Measurements from ENCODE around the gene PPID. TPM values are rescaled to one million over a fixed set of nuclear protein-coding genes. Genes with fewer than 3 reads are reported as not detected.

The PPID gene
- total RNA-seq, 4 donors from 2014 or later = 8.1 to 18.9 (median 12.6) TPM

DNA sequence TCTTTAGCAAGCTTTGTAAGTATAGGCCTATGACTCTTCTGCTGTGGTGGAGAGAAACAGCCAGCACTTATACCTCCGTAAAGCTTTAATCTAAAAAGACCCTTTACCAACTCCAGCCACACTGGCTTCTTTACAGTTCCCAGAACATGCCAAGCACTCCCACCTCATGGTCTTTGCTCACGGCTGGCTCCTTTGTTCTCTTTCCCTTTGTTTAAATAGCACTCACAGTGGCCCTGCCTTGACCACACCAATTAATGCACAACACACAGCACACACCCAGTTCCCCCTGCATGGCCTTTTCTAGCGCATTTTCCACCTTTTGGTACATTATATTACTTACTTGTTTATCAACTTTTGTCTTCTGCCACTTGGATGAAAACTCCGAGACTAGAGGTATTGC lies 18.9 kb downstream of the PPID start:
- H3K4me1 ChIP-seq = no peaks in the 10 kb centered on the region
- WGBS = 93% methylated on average over 4 of the region's 4 CpGs
- H3K36me3 ChIP-seq = peaks cover 58% of the 10 kb centered on the region
- no peak overlapping the region for H3K27ac ChIP-seq
- H3K9me3 ChIP-seq = no peaks in the 10 kb centered on the region
- TF ChIP-seq, protein P1, sequence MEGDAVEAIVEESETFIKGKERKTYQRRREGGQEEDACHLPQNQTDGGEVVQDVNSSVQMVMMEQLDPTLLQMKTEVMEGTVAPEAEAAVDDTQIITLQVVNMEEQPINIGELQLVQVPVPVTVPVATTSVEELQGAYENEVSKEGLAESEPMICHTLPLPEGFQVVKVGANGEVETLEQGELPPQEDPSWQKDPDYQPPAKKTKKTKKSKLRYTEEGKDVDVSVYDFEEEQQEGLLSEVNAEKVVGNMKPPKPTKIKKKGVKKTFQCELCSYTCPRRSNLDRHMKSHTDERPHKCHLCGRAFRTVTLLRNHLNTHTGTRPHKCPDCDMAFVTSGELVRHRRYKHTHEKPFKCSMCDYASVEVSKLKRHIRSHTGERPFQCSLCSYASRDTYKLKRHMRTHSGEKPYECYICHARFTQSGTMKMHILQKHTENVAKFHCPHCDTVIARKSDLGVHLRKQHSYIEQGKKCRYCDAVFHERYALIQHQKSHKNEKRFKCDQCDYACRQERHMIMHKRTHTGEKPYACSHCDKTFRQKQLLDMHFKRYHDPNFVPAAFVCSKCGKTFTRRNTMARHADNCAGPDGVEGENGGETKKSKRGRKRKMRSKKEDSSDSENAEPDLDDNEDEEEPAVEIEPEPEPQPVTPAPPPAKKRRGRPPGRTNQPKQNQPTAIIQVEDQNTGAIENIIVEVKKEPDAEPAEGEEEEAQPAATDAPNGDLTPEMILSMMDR (IDR thresholded peaks at IDR 0.05) = no peak
- TF ChIP-seq POLR2A (IDR thresholded peaks at IDR 0.05) = no peak
- TF ChIP-seq POLR2AphosphoS5 (IDR thresholded peaks at IDR 0.05) = no peak
- no peak for TF ChIP-seq EP300 (IDR thresholded peaks at IDR 0.05)
- H3K4me3 ChIP-seq = no peak overlapping the region
- DNase-seq (ENCODE audit: low spot score in 2 of 2) = no peak
- H3K27me3 ChIP-seq = no peaks in the 10 kb centered on the region

DNA sequence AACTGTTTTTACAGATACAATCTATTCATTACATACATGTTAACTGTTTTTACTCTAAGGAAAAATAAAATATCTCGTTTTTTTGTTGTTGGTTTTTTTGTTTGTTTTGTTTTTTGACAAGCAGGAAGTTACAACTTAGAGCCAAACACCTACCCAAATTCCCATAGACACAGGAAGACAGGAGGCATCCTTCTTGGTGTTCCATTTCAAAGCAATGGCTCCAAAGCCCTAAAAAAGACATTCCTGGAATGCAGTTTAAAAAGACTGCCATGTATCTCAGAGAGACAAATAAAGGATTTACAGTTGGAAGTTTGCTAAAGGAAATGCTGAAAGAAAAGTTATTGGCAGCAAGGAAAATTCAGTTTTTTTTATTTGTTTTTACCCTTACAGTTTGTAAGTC lies 34.4 kb downstream of the PPID start:
- Histone ChIP-seq H3K27me3 (no peaks in the 10 kb centered on the region), H3K9me3 (no peaks in the 10 kb centered on the region), H3K4me1 (no peaks in the 10 kb centered on the region), H3K36me3 (peaks cover 45% of the 10 kb centered on the region), H3K4me3 (no peak overlapping the region), H3K27ac (no peak overlapping the region)
- WGBS = 70% methylated on average over 1 of the region's 1 CpG
- DNase-seq (ENCODE audit: low spot score in 2 of 2) = no peak
- TF ChIP-seq POLR2A (IDR thresholded peaks at IDR 0.05) (no peak), POLR2AphosphoS5 (IDR thresholded peaks at IDR 0.05) (no peak), EP300 (IDR thresholded peaks at IDR 0.05) (no peak)
- TF ChIP-seq, protein P1 (IDR thresholded peaks at IDR 0.05) = no peak

- 48% methylated on average over 2 of the region's 2 CpGs for WGBS
- no peak for DNase-seq (ENCODE audit: low spot score in 2 of 2)
- H3K27ac ChIP-seq = no peak overlapping the region
- H3K4me3 ChIP-seq = no peak overlapping the region
- no peak for TF ChIP-seq POLR2A (IDR thresholded peaks at IDR 0.05)
- TF ChIP-seq, protein P1 (IDR thresholded peaks at IDR 0.05) = no peak
- TF ChIP-seq EP300 (IDR thresholded peaks at IDR 0.05) = no peak
- no peak for TF ChIP-seq POLR2AphosphoS5 (IDR thresholded peaks at IDR 0.05)
- H3K36me3 ChIP-seq = peaks cover 33% of the 10 kb centered on the region
- H3K9me3 ChIP-seq = no peaks in the 10 kb centered on the region
- no peaks in the 10 kb centered on the region for H3K4me1 ChIP-seq
- no peaks in the 10 kb centered on the region for H3K27me3 ChIP-seq
These were observed 41.1 kb downstream of the PPID start for GRCh38 chr4:158682066-158682465.

DNA sequence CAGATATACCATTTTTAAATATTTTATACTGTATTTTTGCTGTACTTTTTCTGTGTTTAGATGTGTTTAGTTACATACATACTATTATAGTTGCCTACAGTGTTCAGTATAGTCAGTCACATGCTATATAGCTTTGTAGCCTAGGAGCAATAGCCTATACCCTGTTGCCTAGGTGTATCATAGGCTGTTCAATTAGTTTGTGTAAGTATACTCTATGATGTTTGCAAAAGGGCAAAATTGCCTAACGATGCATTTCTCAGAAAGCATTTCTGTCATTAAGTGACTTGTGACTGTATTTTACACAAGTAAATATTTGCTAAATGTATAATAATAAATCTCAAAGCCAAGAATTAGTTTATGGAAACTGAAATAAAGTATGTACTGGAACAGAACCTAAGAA lies 41.6 kb downstream of the PPID start:
- DNase-seq (ENCODE audit: low spot score in 2 of 2) = no peak
- TF ChIP-seq, protein P1 (IDR thresholded peaks at IDR 0.05) = no peak
- TF ChIP-seq POLR2AphosphoS5 (IDR thresholded peaks at IDR 0.05) (no peak), POLR2A (IDR thresholded peaks at IDR 0.05) (no peak), EP300 (IDR thresholded peaks at IDR 0.05) (no peak)
- Histone ChIP-seq H3K4me1 (no peaks in the 10 kb centered on the region), H3K36me3 (peaks cover 29% of the 10 kb centered on the region), H3K9me3 (no peaks in the 10 kb centered on the region), H3K27ac (no peak overlapping the region), H3K4me3 (no peak overlapping the region), H3K27me3 (no peaks in the 10 kb centered on the region)
- WGBS = 64% methylated on average over 1 of the region's 1 CpG

GRCh38 chr4:158678767-158679166 lies 44.4 kb downstream of the PPID start:
- no peak for DNase-seq (ENCODE audit: low spot score in 2 of 2)
- no peak for TF ChIP-seq POLR2AphosphoS5 (IDR thresholded peaks at IDR 0.05)
- Histone ChIP-seq H3K27me3 (no peaks in the 10 kb centered on the region), H3K4me3 (no peak overlapping the region), H3K27ac (no peak overlapping the region), H3K9me3 (no peaks in the 10 kb centered on the region), H3K4me1 (no peaks in the 10 kb centered on the region), H3K36me3 (peaks cover 13% of the 10 kb centered on the region)
- 93% methylated on average over 2 of the region's 2 CpGs for WGBS

- no peaks in the 10 kb centered on the region for H3K27me3 ChIP-seq
- 75% methylated on average over 5 of the region's 5 CpGs for WGBS
- peaks cover 11% of the 10 kb centered on the region for H3K4me1 ChIP-seq
- H3K4me3 ChIP-seq = no peak overlapping the region
- TF ChIP-seq POLR2A (IDR thresholded peaks at IDR 0.05) (no peak), EP300 (IDR thresholded peaks at IDR 0.05) (no peak), POLR2AphosphoS5 (IDR thresholded peaks at IDR 0.05) (no peak)
- TF ChIP-seq, protein P1 (IDR thresholded peaks at IDR 0.05) = no peak
- H3K27ac ChIP-seq = no peak overlapping the region
- H3K36me3 ChIP-seq = no peaks in the 10 kb centered on the region
- no peaks in the 10 kb centered on the region for H3K9me3 ChIP-seq
- no peak for DNase-seq (ENCODE audit: low spot score in 2 of 2)
These were observed 47.1 kb downstream of the PPID start for GRCh38 chr4:158676076-158676475.
